Measurements from ENCODE around the gene VPS33A.

DNA sequence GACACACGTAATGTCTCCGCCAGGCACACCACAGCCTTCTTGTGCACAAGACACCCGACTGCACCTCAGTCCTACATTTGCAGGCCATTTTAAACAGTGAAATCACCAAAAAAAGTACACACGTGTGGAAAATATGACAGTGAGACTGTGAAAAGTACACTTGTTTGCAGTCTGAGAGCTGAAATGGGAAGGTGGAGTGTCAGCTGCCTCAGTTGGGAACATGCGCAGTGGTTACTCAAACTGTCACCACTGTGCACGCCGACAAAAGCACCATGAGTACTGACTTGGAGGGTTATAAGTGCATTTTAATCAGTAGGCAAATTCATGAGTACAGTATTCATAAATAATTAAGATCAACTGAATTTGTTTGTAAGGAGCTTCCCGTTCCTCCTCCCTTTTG is 15.8 kb downstream of the VPS33A start:
- TF ChIP-seq, protein P1, sequence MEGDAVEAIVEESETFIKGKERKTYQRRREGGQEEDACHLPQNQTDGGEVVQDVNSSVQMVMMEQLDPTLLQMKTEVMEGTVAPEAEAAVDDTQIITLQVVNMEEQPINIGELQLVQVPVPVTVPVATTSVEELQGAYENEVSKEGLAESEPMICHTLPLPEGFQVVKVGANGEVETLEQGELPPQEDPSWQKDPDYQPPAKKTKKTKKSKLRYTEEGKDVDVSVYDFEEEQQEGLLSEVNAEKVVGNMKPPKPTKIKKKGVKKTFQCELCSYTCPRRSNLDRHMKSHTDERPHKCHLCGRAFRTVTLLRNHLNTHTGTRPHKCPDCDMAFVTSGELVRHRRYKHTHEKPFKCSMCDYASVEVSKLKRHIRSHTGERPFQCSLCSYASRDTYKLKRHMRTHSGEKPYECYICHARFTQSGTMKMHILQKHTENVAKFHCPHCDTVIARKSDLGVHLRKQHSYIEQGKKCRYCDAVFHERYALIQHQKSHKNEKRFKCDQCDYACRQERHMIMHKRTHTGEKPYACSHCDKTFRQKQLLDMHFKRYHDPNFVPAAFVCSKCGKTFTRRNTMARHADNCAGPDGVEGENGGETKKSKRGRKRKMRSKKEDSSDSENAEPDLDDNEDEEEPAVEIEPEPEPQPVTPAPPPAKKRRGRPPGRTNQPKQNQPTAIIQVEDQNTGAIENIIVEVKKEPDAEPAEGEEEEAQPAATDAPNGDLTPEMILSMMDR (IDR thresholded peaks at IDR 0.05; ENCODE audit: extremely low read depth in 1 of 2, insufficient read depth in 1 of 2, low read depth in 1 of 2, low read length in 2 of 2): no peak
- TF ChIP-seq EZH2 (IDR thresholded peaks at IDR 0.05; ENCODE audit: borderline replicate concordance, low read depth, low read length, severe bottlenecking) (no peak), FOS (IDR thresholded peaks at IDR 0.05; ENCODE audit: borderline replicate concordance, insufficient read depth, low read length) (no peak)
